ENCODE data around the gene PIPOX. TPM values are rescaled to one million over a fixed set of nuclear protein-coding genes. Genes with fewer than 3 reads are reported as not detected.

The PIPOX gene
- total RNA-seq, 1 donor from 2014 or later: 0.29 TPM

DNA sequence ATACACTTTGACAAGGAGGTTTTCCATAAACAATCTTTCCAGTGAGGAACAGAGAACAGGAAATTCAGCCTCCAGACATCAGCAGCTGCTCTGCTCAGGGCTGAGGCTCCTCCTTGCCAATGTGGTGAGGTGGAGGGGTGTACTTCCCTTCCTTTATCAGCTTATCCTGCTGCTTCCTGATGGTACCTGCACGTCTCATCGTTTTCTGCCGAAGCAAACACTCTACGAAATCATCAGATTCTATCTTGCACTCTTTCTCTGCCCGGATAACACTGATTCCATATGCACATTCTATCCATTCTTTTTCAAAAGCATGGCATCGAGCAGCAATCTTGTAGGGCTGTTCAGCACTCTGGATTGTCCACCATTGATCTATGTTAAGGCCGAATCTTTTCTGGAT lies 21.7 kb upstream of the PIPOX start:
- Histone ChIP-seq H3K36me3 (ENCODE audit: control insufficient read depth, insufficient read depth, low read length) (no peaks in the 10 kb centered on the region), H3K4me3 (ENCODE audit: low read depth, low read length) (no peak overlapping the region), H3K27me3 (ENCODE audit: control insufficient read depth, insufficient read depth, low read length) (peaks cover 58% of the 10 kb centered on the region)
- DNase-seq (ENCODE audit: low read depth): no peak
- TF ChIP-seq CTCF (IDR thresholded peaks at IDR 0.05; ENCODE audit: insufficient read depth, low read length, poor library complexity, severe bottlenecking): no peak

GRCh38 chr17:29022074-29022473 lies 20.9 kb upstream of the PIPOX start:
- no peak for TF ChIP-seq CTCF (IDR thresholded peaks at IDR 0.05; ENCODE audit: insufficient read depth, low read length, poor library complexity, severe bottlenecking)
- DNase-seq (ENCODE audit: low read depth): no peak
- H3K27me3 ChIP-seq (ENCODE audit: control insufficient read depth, insufficient read depth, low read length): peaks cover 53% of the 10 kb centered on the region
- H3K36me3 ChIP-seq (ENCODE audit: control insufficient read depth, insufficient read depth, low read length): no peaks in the 10 kb centered on the region
- H3K4me3 ChIP-seq (ENCODE audit: low read depth, low read length): no peak overlapping the region

GRCh38 chr17:29024316-29024952 lies 18.5 kb upstream of the PIPOX start:
- peaks cover 46% of the 10 kb centered on the region for H3K27me3 ChIP-seq (ENCODE audit: control insufficient read depth, insufficient read depth, low read length)
- no peak overlapping the region for H3K4me3 ChIP-seq (ENCODE audit: low read depth, low read length)
- no peaks in the 10 kb centered on the region for H3K36me3 ChIP-seq (ENCODE audit: control insufficient read depth, insufficient read depth, low read length)
- TF ChIP-seq CTCF (IDR thresholded peaks at IDR 0.05; ENCODE audit: insufficient read depth, low read length, poor library complexity, severe bottlenecking): no peak
- no peak for DNase-seq (ENCODE audit: low read depth)

GRCh38 chr17:29031488-29031887 lies 11.5 kb upstream of the PIPOX start:
- H3K4me3 ChIP-seq (ENCODE audit: low read depth, low read length): no peak overlapping the region
- no peak for DNase-seq (ENCODE audit: low read depth)
- peaks cover 33% of the 10 kb centered on the region for H3K27me3 ChIP-seq (ENCODE audit: control insufficient read depth, insufficient read depth, low read length)
- no peaks in the 10 kb centered on the region for H3K36me3 ChIP-seq (ENCODE audit: control insufficient read depth, insufficient read depth, low read length)
- no peak for TF ChIP-seq CTCF (IDR thresholded peaks at IDR 0.05; ENCODE audit: insufficient read depth, low read length, poor library complexity, severe bottlenecking)

DNA sequence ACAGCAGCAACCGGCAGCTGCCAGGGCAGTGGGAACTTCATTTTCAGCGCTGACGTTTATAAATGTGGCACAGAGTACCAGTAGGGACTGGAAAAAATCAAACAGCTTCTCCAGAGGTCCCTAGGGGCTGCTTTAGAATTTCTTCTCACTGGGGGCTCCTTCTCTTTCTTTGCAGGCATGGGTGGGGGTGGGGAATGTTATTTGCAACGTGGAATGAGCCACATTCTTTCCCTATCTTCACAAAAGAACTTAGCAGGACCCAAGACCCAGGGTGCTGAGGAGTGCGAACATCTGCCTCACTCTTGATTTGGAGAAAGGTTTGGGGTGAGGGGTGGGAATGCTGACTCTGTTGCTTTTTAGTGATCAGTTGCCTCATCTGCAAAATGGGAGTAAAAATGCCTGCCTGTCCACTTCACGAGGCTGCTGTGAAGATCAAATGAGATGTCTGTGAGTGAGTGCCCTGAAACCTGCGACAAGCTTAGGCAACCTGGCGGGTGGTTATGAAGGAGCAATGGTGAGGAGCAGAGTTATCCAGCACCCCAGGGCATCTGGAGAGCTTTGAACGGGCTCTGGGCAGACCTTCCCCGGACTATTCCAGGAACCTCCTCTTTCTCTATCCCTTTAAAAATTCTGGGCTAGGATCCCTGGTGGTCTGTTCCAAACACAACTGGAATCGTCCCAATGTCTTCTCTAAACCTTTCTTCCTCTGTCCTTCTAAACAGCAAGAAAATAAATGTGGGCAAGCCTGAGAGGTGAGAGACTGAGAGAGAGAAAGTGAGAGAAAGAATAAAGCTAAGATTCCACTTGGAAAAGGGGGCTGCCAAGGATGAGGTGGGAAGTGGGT lies 10.7 kb upstream of the PIPOX start:
- H3K27me3 ChIP-seq (ENCODE audit: control insufficient read depth, insufficient read depth, low read length): peaks cover 36% of the 10 kb centered on the region
- no peak for TF ChIP-seq CTCF (IDR thresholded peaks at IDR 0.05; ENCODE audit: insufficient read depth, low read length, poor library complexity, severe bottlenecking)
- no peak for DNase-seq (ENCODE audit: low read depth)
- no peak overlapping the region for H3K4me3 ChIP-seq (ENCODE audit: low read depth, low read length)
- no peaks in the 10 kb centered on the region for H3K36me3 ChIP-seq (ENCODE audit: control insufficient read depth, insufficient read depth, low read length)
